HG03280 (cell line): ENCODE measurements around the gene CBLL2.
"Not testable (repeated sequence)": the region's sequence is repeated elsewhere in the genome, so short reads cannot be mapped to it uniquely, and the experiment has no call there.

ENCODE experiments used
- ATAC-seq: cut with Tn5 transposase; IDR thresholded peaks from one replicate; pipeline ENCODE4 v1.9.1; 2021; ENCODE audit warnings: mild to moderate bottlenecking, moderate library complexity; ENCODE audit not compliant: unreplicated experiment

Gene CBLL2, protein sequence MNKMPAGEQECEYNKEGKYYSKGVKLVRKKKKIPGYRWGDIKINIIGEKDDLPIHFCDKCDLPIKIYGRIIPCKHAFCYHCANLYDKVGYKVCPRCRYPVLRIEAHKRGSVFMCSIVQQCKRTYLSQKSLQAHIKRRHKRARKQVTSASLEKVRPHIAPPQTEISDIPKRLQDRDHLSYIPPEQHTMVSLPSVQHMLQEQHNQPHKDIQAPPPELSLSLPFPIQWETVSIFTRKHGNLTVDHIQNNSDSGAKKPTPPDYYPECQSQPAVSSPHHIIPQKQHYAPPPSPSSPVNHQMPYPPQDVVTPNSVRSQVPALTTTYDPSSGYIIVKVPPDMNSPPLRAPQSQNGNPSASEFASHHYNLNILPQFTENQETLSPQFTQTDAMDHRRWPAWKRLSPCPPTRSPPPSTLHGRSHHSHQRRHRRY

GRCh38 chrX:22272613-22273012 lies at the start of gene CBLL2:
Gene CBLL2, plus strand, starts transcription at chrX:22272913. Its CDS starts 79 bp downstream, at chrX:22272992.
- ATAC-seq, result no peak

- ATAC-seq, result no peak
These were observed 38.3 kb upstream of the CBLL2 start for GRCh38 chrX:22234380-22234779.

GRCh38 chrX:22237479-22237878 lies 35.2 kb upstream of the CBLL2 start:
- no peak for ATAC-seq

- no peak for ATAC-seq
These were observed 26.1 kb upstream of the CBLL2 start for GRCh38 chrX:22246620-22247019.

- no peak for ATAC-seq
These were observed 25.5 kb upstream of the CBLL2 start for GRCh38 chrX:22247169-22247568.

GRCh38 chrX:22248401-22248800 lies 24.3 kb upstream of the CBLL2 start:
- ATAC-seq, result no peak

DNA sequence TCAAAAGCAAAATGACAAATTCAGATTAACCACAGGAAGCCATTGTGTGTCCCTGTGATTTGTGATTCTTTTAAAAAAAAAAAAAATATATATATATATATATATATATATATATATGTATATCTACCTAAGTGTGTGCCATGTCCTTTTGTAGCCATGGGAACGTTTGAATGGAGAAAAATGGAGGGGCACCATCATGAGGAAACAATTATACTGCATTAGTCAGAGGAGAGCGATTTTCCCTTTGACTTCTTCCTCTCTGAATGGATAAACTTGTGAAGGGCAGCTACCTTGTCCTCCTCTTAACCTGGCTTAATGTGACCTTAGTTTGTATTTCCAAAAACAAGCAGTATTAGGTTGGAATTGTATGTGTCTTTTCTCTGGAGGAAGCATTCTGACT lies 23.3 kb upstream of the CBLL2 start:
- ATAC-seq, result no peak

DNA sequence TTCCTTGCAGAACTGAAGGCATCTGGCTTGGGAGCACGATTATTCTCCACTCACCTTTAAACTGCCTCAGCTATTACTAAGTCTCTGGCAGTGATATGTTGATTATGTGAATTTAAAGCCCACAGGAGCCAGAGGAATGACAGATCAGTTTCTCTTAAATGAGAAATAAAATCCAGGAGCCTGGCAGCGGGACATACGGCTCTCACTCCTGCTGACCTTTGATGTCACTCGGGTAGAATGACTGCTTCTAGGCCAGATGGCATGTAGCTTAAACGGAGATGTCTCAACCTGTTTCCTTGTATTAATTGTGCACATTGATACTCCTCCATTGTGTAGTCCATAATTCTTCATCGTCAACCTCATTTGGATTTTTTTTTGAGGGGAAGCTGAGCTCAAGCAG lies 4.0 kb upstream of the CBLL2 start:
- no peak for ATAC-seq

DNA sequence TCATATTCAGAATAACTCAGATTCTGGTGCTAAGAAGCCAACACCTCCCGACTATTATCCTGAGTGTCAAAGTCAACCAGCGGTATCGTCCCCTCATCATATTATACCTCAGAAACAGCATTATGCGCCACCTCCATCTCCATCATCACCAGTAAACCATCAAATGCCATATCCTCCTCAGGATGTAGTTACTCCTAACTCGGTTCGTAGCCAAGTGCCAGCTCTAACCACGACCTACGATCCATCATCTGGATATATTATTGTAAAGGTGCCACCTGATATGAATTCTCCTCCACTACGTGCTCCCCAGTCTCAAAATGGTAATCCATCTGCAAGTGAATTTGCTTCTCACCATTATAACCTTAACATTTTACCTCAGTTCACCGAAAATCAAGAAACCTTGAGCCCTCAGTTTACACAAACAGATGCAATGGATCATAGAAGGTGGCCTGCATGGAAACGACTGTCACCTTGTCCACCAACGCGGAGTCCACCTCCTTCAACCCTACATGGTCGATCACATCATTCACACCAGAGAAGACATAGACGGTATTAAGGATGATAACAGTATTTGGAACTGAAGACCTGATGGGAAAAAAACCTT lies 1.1 kb downstream of the CBLL2 start:
- no peak for ATAC-seq

GRCh38 chrX:22276781-22277180 lies 4.1 kb downstream of the CBLL2 start:
- ATAC-seq, result no peak

DNA sequence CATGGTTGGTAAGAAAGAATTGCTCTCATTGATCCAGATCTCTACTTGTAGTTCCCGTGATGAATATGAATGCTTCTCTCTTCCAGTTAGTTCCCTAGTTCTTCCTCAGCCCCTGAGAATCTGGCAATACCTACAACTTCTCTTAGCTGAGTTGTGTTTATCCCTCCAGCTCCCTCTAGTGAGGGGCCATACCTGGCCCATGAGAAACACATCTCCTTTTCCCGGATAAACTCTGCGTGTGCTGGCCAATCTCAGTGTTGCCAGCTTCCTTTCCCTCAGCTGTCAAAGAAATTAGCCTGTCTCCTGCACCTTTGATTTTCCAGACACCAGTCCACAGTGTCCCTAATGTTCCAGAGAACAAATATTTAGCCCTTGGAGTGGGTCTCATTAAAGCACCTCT lies 5.7 kb downstream of the CBLL2 start:
- no peak for ATAC-seq

- not testable (repeated sequence) for ATAC-seq
These were observed 16.5 kb downstream of the CBLL2 start for GRCh38 chrX:22289209-22289608.

- no peak for ATAC-seq
These were observed 24.2 kb downstream of the CBLL2 start for GRCh38 chrX:22296871-22297270.

DNA sequence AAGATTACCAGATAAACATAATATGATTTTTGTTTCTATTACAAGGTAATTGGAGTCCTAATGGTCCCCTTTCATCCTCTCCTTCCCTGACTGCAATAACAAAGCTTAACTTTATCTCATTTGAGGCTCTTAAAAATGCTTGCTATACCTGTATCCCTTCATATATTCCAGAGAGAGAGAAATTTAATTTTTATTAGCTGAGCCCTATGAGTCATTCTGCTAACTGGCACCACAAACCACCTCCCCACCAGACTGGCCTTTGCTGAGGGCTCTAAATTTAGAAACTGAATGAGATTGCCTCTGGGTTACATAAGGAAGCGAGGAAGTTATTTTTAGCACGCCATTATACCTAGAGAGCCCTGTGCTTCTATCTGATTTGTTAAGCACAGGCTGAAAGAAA lies 27.4 kb downstream of the CBLL2 start:
- no peak for ATAC-seq

DNA sequence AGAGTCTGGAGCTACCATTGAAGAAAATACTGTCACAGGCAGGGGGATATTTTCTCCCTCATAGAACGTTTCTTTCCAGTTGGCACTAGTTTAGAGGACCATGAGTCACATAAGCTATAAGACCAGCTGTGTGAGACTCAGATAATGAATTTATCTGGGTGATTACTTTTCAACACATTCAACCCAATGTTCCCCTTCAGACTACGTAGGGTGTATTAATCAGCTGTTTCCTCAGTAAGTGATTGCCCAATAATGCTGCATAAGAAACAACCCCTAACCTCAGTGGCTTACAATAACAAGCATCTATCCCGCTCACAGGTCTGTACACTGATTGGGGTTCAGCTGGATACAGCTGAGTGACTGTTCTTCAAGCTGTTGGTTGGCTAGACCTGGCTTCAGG lies 38.1 kb downstream of the CBLL2 start:
- ATAC-seq, result no peak

DNA sequence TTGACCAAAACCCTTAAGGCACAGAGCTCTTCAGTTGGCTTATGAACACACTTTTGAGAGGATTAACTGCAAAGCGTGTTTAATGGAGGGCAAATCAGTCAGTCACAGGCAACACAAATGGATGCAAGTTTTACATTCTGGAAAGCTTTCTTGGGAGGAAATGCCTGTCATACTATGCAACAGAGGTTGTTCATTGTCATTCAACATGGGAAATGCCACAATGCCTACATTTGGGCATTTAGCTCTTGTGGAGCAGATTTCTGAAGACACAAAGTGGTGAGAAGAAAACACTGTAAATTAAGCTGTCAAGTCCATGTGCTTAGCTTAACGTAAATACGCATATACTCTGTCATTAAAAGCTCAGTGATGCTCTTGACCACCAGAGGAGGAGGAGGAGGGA lies 41.1 kb downstream of the CBLL2 start:
- ATAC-seq, result no peak

- ATAC-seq, result no peak
These were observed 41.5 kb downstream of the CBLL2 start for GRCh38 chrX:22314211-22314610.

DNA sequence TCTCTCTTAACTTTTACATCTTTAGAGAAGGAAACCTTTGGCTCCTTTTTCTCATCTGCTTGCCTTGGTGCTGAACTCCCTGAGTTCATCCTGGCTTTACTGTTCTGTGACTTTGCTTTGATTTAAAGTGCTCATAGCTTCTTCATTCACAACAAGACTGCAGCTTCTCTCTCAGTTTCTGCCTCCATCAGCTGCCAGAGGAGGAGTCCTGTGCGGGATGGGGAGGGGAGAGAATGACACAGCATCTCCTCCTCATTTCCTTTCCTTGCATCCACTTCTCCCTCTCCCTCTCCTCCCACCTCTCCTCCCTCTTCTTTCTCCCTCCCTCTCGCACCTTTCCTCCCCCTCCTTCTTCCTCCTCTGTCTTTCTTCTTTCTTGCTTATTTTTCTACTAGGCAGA lies 42.0 kb downstream of the CBLL2 start:
- no peak for ATAC-seq

DNA sequence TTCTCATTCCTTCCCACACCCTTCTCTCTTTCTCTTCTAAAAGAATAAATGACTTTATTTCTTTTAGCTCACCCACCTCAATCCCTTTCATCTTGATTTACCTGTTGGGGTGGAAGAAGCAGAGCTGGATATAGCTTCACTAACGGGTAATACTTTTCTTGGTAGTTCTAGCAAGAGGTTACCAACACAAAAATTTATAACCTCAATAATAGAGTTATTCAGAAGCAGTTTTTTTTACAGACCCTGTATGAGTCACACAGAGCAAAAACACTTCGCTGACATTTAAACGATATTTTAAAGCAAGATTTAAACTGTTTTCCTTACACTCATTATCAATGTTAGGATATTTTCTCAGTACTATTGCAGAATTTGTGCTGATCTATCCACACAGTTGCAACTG lies 42.4 kb downstream of the CBLL2 start:
- ATAC-seq, result no peak

DNA sequence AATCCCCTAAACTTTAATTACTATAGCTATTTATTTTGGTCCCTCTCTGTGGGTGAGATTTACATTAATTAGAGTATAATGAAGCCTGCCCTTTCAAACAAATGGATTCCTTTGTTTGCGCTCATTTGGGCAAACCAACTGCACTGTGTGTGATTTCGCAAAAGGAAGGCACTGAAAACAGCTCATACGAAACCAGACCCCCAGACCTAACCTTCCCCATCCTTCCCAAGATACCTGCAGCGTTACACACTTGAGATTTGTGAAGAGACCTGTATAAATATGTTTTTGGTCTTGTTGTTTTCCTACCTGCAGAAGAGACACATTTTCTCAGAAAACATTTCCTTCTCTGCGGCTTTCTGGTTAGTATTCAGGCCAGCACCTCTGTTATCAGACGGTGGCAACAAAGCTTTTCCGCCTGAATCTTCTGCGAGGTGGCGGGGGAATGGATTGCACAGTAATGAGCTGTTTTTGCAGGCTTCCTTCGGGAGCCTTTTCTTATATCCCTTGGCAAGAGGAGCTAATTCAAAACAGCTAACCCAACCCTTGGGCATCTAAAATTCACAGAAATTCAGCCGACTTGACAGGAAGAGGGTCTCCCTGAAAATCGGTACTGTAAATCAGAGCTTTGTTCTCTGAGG lies 47.6 kb downstream of the CBLL2 start:
- ATAC-seq, result no peak

- no peak for ATAC-seq
These were observed 50.8 kb downstream of the CBLL2 start for GRCh38 chrX:22323541-22323940.
